Measurements from ENCODE around the gene RNF19B. TPM values are rescaled to one million over a fixed set of nuclear protein-coding genes. Genes with fewer than 3 reads are reported as not detected.

The RNF19B gene
- polyA plus RNA-seq, 2 of the 4 experiments (the other 2 are of a cell fraction): 9.9 to 22.6 TPM

- WGBS (ENCODE audit: missing lambda C conversion rate): 89% methylated on average over 2 of the region's 2 CpGs
- H3K9me3 ChIP-seq: no peaks in the 10 kb centered on the region
- ATAC-seq (no peak), DNase-seq (ENCODE audit: low read depth in 1 of 2, low spot score in 1 of 2) (no peak), FAIRE-seq (no peak)
- no peak overlapping the region for H3K27ac ChIP-seq
- no peak overlapping the region for H3K4me2 ChIP-seq
- ChIA-PET CTCF (interaction anchor here (1.1 to 3.8 kb wide), 4 partner anchors 7 to 71 kb away, joined by 4 to 25 read pairs (median 18); no protein-coding TSS in a partner anchor), POLR2A (interaction anchor here (1.0 kb wide), 1 partner anchor 12 kb away, joined by 4 read pairs; no protein-coding TSS in a partner anchor)
- peaks cover 19% of the 10 kb centered on the region for H3K4me1 ChIP-seq
- no peak for TF ChIP-seq TFCP2L1 (CRISPR knock-in tag; IDR thresholded peaks at IDR 0.05)
- no peak for TF ChIP-seq E2F6 (IDR thresholded peaks at IDR 0.05; ENCODE audit: borderline replicate concordance, low read depth)
- TF ChIP-seq NFE2L2 (conservative IDR thresholded peaks at IDR 0.05; ENCODE audit: low read length): no peak
- TF ChIP-seq BHLHE40 (IDR thresholded peaks at IDR 0.05; ENCODE audit: low read depth, low read length): no peak
- TF ChIP-seq ZC3H11A (IDR thresholded peaks at IDR 0.05): no peak
- no peak for TF ChIP-seq SREBF2 (IDR thresholded peaks at IDR 0.05)
- no peak for TF ChIP-seq ESRRA (IDR thresholded peaks at IDR 0.05; ENCODE audit: borderline replicate concordance, low read length)
- no peak for TF ChIP-seq KDM1A (IDR thresholded peaks at IDR 0.05; ENCODE audit: low read depth)
- TF ChIP-seq FOSB (CRISPR knock-in tag; IDR thresholded peaks at IDR 0.05): no peak
- no peak for TF ChIP-seq RFX5 (IDR thresholded peaks at IDR 0.05)
- TF ChIP-seq FOSL2 (IDR thresholded peaks at IDR 0.05): no peak
- TF ChIP-seq FOSL2 (CRISPR knock-in tag; IDR thresholded peaks at IDR 0.05): no peak
- TF ChIP-seq CBX8 (IDR thresholded peaks at IDR 0.05): no peak
- TF ChIP-seq EHMT2 (IDR thresholded peaks at IDR 0.05; ENCODE audit: low read depth): no peak
- TF ChIP-seq HOXB5 (CRISPR knock-in tag; IDR thresholded peaks at IDR 0.05): no peak
- TF ChIP-seq MAZ (IDR thresholded peaks at IDR 0.05; ENCODE audit: borderline replicate concordance, low read depth, low read length): no peak
- TF ChIP-seq ZSCAN20 (CRISPR knock-in tag; IDR thresholded peaks at IDR 0.05): no peak
- TF ChIP-seq EP300 (IDR thresholded peaks at IDR 0.05): no peak
- TF ChIP-seq REST (IDR thresholded peaks at IDR 0.05): no peak
- H3K4me3 ChIP-seq: no peak overlapping the region
These were observed 40.0 kb upstream of the RNF19B start for GRCh38 chr1:33004613-33005012.

GRCh38 chr1:33003657-33004056, 39.0 kb upstream of the RNF19B start:
- ATAC-seq: no peak
- Histone ChIP-seq H3K4me2 (no peak overlapping the region), H3K27ac (no peak overlapping the region), H3K4me3 (no peak overlapping the region), H3K9me3 (no peaks in the 10 kb centered on the region), H3K4me1 (peaks cover 18% of the 10 kb centered on the region)
- ChIA-PET POLR2A (no interaction called here), CTCF (interaction anchor here (0.7 to 3.2 kb wide), 2 partner anchors 70 to 86 kb away, joined by 3 to 17 read pairs; no protein-coding TSS in a partner anchor)
- FAIRE-seq: no peak
- no peak for TF ChIP-seq RCOR1 (IDR thresholded peaks at IDR 0.05; ENCODE audit: low read depth, low read length)
- no peak for TF ChIP-seq HOXB5 (CRISPR knock-in tag; IDR thresholded peaks at IDR 0.05)
- no peak for TF ChIP-seq HES2 (IDR thresholded peaks at IDR 0.05)
- no peak for TF ChIP-seq ATOH8 (CRISPR knock-in tag; IDR thresholded peaks at IDR 0.05; ENCODE audit: low read depth)
- no peak for TF ChIP-seq CBX2 (IDR thresholded peaks at IDR 0.05; ENCODE audit: borderline replicate concordance, low read depth)
- TF ChIP-seq MAZ (IDR thresholded peaks at IDR 0.05; ENCODE audit: borderline replicate concordance, low read depth, low read length): no peak
- no peak for TF ChIP-seq NPAS2 (CRISPR knock-in tag; IDR thresholded peaks at IDR 0.05; ENCODE audit: borderline replicate concordance)
- TF ChIP-seq USF2 (IDR thresholded peaks at IDR 0.05): no peak
- no peak for TF ChIP-seq MAFK (IDR thresholded peaks at IDR 0.05; ENCODE audit: partially characterized antibody)
- TF ChIP-seq E2F6 (IDR thresholded peaks at IDR 0.05; ENCODE audit: borderline replicate concordance, low read depth): no peak
- TF ChIP-seq BHLHE40 (IDR thresholded peaks at IDR 0.05; ENCODE audit: low read depth, low read length): no peak
- TF ChIP-seq MAX (IDR thresholded peaks at IDR 0.05): no peak
- no peak for TF ChIP-seq RFX5 (IDR thresholded peaks at IDR 0.05)
- no peak for DNase-seq (ENCODE audit: low read depth in 1 of 2, low spot score in 1 of 2)
- WGBS (ENCODE audit: missing lambda C conversion rate): 88% methylated on average over 4 of the region's 4 CpGs
